Spleen (tissue), 11 donors: ENCODE results near the gene GKAP1. TPM values are rescaled to one million over a fixed set of nuclear protein-coding genes. Genes with fewer than 3 reads are reported as not detected.
"Not testable (repeated sequence)": the region's sequence is repeated elsewhere in the genome, so short reads cannot be mapped to it uniquely, and the experiment has no call there.

Experiments
- DNase-seq: peaks from one replicate; pipeline ENCODE4 v3.0.0-alpha.2; 2020
- H3K27ac ChIP-seq, 8 donors: fragments of 200-600 bp; sonication (generic) in 7 of 8; 1 replicate in 4 of 8; 2 replicates in 4 of 8; pipeline versions ENCODE4 v1.5.0 to v1.8.0; 2016 to 2021; ENCODE audit warnings: inconsistent platforms in 4 of 8, mild to moderate bottlenecking in 4 of 8, moderate library complexity in 1 of 8
- H3K27me3 ChIP-seq, 7 donors: fragments of 200-600 bp; sonication (generic) in 6 of 7; replicated peaks in 1 of 7; 1 replicate in 4 of 7; 2 replicates in 3 of 7; pipeline versions ENCODE4 v1.5.0 to v1.8.0; 2016 to 2021; ENCODE audit warnings: inconsistent platforms in 3 of 7, mild to moderate bottlenecking in 1 of 7
- H3K36me3 ChIP-seq, 6 donors: fragments of 200-600 bp; sonication (generic) in 5 of 6; 1 replicate in 4 of 6; 2 replicates in 2 of 6; pipeline versions ENCODE4 v1.5.0 to v1.8.0; 2016 to 2021; ENCODE audit warnings: inconsistent platforms in 2 of 6
- H3K4me1 ChIP-seq, 6 donors: fragments of 200-600 bp; sonication (generic) in 5 of 6; 1 replicate in 3 of 6; 2 replicates in 3 of 6; pipeline versions ENCODE4 v1.5.0 to v1.8.0; 2016 to 2021; ENCODE audit warnings: inconsistent platforms in 3 of 6
- H3K4me3 ChIP-seq, 8 donors: fragments of 200-600 bp; sonication (generic) in 7 of 8; 1 replicate in 4 of 8; 2 replicates in 4 of 8; pipeline versions ENCODE4 v1.5.0 to v1.8.0; 2016 to 2021; ENCODE audit warnings: inconsistent platforms in 4 of 8, mild to moderate bottlenecking in 4 of 8, moderate library complexity in 2 of 8
- H3K9me3 ChIP-seq, 8 donors: fragments of 200-600 bp; sonication (generic) in 7 of 8; 1 replicate in 4 of 8; 2 replicates in 4 of 8; pipeline versions ENCODE4 v1.5.0 to v1.8.0; 2016 to 2021; ENCODE audit warnings: inconsistent platforms in 4 of 8
- POLR2A ChIP-seq, 3 donors: fragments of 450-650 bp; IDR thresholded peaks; one replicate each; pipeline ENCODE4 v1.5.1; 2017; ENCODE audit warnings: antibody characterized with exemption in 3 of 3, mild to moderate bottlenecking in 1 of 3
- POLR2AphosphoS5 ChIP-seq, 3 donors: sonication (generic); formaldehyde crosslinking; IDR thresholded peaks; one replicate each; pipeline ENCODE4 v1.5.1; 2017; ENCODE audit warnings: antibody characterized with exemption in 3 of 3
- WGBS, 5 donors: extraction: QIAGEN DNeasy Blood & Tissue Kit in 3 of 5; methylation state at CpG; one replicate each; pipeline versions ENCODE4 v1.1.5 to v1.1.7; 2013 to 2018; 5-methylcytosine and 5-hydroxymethylcytosine counted together
- intact Hi-C: fragments of 100-400 bp; cut with DNase I; formaldehyde crosslinking; loops from one replicate; pipeline ENCODE4 v1.15.0; 2023; ENCODE audit warnings: low total_unique reads
- polyA plus RNA-seq, 3 donors: library from polyadenylated mRNA; stranded (reverse); fragments of 200-250 nt; gene quantifications; one replicate each; pipeline ENCODE4 v1.2.1, GENCODE V29; 2013
- total RNA-seq, 7 donors: library from RNA; depleted of rRNA in 3 of 7; stranded (reverse); fragments of >200 nt in 3 of 7; fragmentation: NEBNext Ultra II Directional in 4 of 7; extraction: Animal tissue kit (Norgen Biotek cat#: 25700) in 4 of 7; gene quantifications; one replicate each; pipeline versions ENCODE4 v1.1.0 to v1.2.1, GENCODE V29; 2016 to 2021
- TF ChIP-seq, protein P1 (sequence below), 11 experiments: fragments of 200-600 bp in 7 of 11; fragments of 450-650 bp in 4 of 11; sonication (generic) in 4 of 11; IDR thresholded peaks in 8 of 11; conservative IDR thresholded peaks in 3 of 11; 1 replicate in 7 of 11; 2 replicates in 4 of 11; pipeline versions ENCODE4 v1.4.0 to v1.8.0; 2016 to 2021; ENCODE audit warnings: antibody characterized with exemption in 11 of 11, inconsistent platforms in 4 of 11, mild to moderate bottlenecking in 1 of 11
- donor health status: healthy with polysubstance abuse.
- donor health status: DM: no; HTN: no; CAD: no; lungs with moderate emphysema.
- donor health status: DM: no; HTN: no; CAD: no.
- donor health status: Bipolar disorder and iron deficiency.
- donor health status: healthy.
- donor health status: DM: no; HTN: no; CAD: no.
- donor health status: DM: yes; HTN: yes; CAD: no.

The GKAP1 gene
- total and polyA plus RNA-seq, 10 donors, result 3.9 to 15.8 (median 6.0) TPM

DNA sequence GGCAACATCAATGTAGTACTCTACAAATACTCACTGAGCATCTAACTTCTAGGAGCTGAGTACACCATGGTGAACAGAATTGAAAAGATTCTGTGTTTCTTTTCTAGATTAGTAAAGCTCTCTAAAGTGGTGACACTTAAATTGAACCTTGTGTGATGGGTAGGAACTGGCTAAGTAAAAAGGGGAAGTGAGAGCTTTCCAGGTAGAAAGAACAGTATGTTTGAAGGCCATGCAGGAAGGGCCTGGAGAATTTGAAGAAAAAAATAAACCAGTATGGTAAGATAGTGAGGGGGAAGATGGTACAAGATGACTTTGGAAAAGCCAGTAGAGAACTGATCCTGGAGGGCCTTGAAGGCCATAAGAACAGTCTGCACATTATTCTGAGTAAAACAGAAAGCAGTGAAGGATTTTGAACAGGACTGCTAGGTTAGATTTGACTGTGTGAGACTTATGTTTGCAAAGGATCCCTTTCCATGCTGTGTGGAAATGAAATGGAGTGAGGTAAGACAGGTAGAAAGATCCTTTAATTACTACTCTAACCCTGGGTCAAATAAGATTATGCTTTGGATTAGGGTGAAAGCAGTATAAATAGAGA, 63.1 kb downstream of the GKAP1 start:
- Histone ChIP-seq H3K9me3 (no peaks in the 10 kb centered on the region), H3K27me3 (no peaks in the 10 kb centered on the region), H3K4me3 (no peak overlapping the region), H3K36me3 (peaks cover 0 to 34% (median 0%) of the 10 kb centered on the region in 6 donors), H3K27ac (no peak overlapping the region), H3K4me1 (no peaks in the 10 kb centered on the region)
- no peak for DNase-seq
- intact Hi-C loops, result no loop called here
- TF ChIP-seq POLR2AphosphoS5 (IDR thresholded peaks at IDR 0.05), result no peak

- 61 to 85% (median 74%) methylated on average over 3 of the region's 3 CpGs for WGBS, 5 donors
- H3K4me3 ChIP-seq, result no peak overlapping the region
- H3K27me3 ChIP-seq, result no peaks in the 10 kb centered on the region
These were observed 67.9 kb downstream of the GKAP1 start for GRCh38 chr9:83749706-83750105.

DNA sequence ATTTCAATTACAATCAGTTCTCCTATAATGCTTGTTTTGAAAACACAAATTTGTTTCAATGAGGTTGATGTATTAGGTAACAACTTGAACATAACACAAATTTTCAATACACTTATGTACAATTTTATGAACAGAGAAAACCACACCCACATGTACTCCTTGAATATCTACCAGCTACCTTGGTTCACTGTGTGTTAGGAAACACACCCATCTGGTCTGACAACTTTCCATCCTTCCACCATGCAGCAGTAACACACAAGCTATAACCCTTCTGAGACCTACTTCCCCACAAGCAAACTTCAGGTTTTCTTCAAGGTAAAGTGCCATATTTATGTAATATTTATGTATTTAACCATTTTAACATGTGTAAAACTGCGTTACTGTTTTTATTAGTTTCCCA, 73.4 kb downstream of the GKAP1 start:
- intact Hi-C loops, result no loop called here
- WGBS, 5 donors, result 94 to 98% (median 96%) methylated on average over 1 of the region's 1 CpG
- no peak overlapping the region for H3K27ac ChIP-seq
- TF ChIP-seq POLR2AphosphoS5 (IDR thresholded peaks at IDR 0.05) (no peak), POLR2A (IDR thresholded peaks at IDR 0.05) (no peak)
- TF ChIP-seq, protein P1, sequence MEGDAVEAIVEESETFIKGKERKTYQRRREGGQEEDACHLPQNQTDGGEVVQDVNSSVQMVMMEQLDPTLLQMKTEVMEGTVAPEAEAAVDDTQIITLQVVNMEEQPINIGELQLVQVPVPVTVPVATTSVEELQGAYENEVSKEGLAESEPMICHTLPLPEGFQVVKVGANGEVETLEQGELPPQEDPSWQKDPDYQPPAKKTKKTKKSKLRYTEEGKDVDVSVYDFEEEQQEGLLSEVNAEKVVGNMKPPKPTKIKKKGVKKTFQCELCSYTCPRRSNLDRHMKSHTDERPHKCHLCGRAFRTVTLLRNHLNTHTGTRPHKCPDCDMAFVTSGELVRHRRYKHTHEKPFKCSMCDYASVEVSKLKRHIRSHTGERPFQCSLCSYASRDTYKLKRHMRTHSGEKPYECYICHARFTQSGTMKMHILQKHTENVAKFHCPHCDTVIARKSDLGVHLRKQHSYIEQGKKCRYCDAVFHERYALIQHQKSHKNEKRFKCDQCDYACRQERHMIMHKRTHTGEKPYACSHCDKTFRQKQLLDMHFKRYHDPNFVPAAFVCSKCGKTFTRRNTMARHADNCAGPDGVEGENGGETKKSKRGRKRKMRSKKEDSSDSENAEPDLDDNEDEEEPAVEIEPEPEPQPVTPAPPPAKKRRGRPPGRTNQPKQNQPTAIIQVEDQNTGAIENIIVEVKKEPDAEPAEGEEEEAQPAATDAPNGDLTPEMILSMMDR (IDR thresholded peaks at IDR 0.05 in 8 of 11, conservative IDR thresholded peaks at IDR 0.05 in 3 of 11), result no peak
- no peak overlapping the region for H3K4me3 ChIP-seq
- no peaks in the 10 kb centered on the region for H3K4me1 ChIP-seq
- DNase-seq, result no peak
- H3K27me3 ChIP-seq, result no peaks in the 10 kb centered on the region
- peaks cover 0 to 39% (median 1%) of the 10 kb centered on the region in 6 donors for H3K36me3 ChIP-seq
- H3K9me3 ChIP-seq, result no peaks in the 10 kb centered on the region

More at GRCh38 chr9:83749706-83750105, 67.9 kb downstream of the GKAP1 start:
- H3K36me3 ChIP-seq, result peaks cover 0 to 39% (median 0%) of the 10 kb centered on the region in 6 donors
- no peak overlapping the region for H3K27ac ChIP-seq
- no peak for DNase-seq
- no peak for TF ChIP-seq POLR2A (IDR thresholded peaks at IDR 0.05)
- no peak for TF ChIP-seq POLR2AphosphoS5 (IDR thresholded peaks at IDR 0.05)
- TF ChIP-seq, protein P1 (IDR thresholded peaks at IDR 0.05 in 8 of 11, conservative IDR thresholded peaks at IDR 0.05 in 3 of 11), result no peak
- no peaks in the 10 kb centered on the region for H3K9me3 ChIP-seq
- intact Hi-C loops, result no loop called here
- H3K4me1 ChIP-seq, result no peaks in the 10 kb centered on the region

DNA sequence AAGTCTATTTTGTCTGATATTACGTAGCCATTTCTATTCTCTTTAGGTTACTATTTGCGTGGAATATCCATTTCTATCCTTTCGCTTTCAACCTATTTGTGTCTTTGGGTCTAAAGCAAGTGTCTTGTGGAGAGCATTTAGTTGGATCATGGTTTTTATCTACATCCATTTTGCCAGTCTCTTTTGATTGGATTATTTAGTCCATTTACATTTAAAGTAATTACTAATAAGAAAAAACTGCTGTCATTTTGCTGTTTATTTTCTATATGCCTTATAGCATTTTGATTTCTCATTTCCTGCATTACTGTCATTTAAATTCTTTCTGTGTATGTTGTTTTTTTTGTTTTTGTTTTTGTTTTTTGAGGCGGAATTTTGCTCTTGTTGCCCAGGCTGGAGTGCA, 83.8 kb downstream of the GKAP1 start:
- no peak for DNase-seq
- Histone ChIP-seq H3K27me3 (no peaks in the 10 kb centered on the region), H3K4me1 (no peaks in the 10 kb centered on the region), H3K9me3 (peaks cover 0 to 11% (median 4%) of the 10 kb centered on the region in 8 donors), H3K27ac (no peak overlapping the region), H3K36me3 (peaks cover 0 to 10% (median 0%) of the 10 kb centered on the region in 6 donors), H3K4me3 (no peak overlapping the region)
- no peak for TF ChIP-seq POLR2AphosphoS5 (IDR thresholded peaks at IDR 0.05)
- TF ChIP-seq, protein P1 (IDR thresholded peaks at IDR 0.05 in 8 of 11, conservative IDR thresholded peaks at IDR 0.05 in 3 of 11), result no peak
- intact Hi-C loops, result no loop called here
- 94 to 99% (median 98%) methylated on average over 4 of the region's 4 CpGs for WGBS, 5 donors

- H3K9me3 ChIP-seq, result peaks cover 0 to 15% (median 11%) of the 10 kb centered on the region in 8 donors
- H3K4me1 ChIP-seq, intact Hi-C loops, H3K36me3 ChIP-seq, H3K4me3 ChIP-seq, DNase-seq, H3K27me3 ChIP-seq, H3K27ac ChIP-seq: not testable (repeated sequence)
- 91 to 95% (median 93%) methylated on average over 13 to 18 of the region's 22 CpGs for WGBS, 5 donors
These were observed 88.8 kb downstream of the GKAP1 start for GRCh38 chr9:83728591-83729368.
